HuH-7 (cell line): ENCODE results near the gene OR4F15.
"Not testable (repeated sequence)": the region's sequence is repeated elsewhere in the genome, so short reads cannot be mapped to it uniquely, and the experiment has no call there.

Source experiments
- DNase-seq: peaks from one replicate; pipeline ENCODE4 v3.0.0; 2011; ENCODE audit warnings: low spot score

Gene OR4F15

GRCh38 chr15:101811902-101812301 lies at the start of gene OR4F15:
Gene OR4F15, plus strand, starts transcription at chr15:101812202. Its CDS starts 5,985 bp downstream, at chr15:101818187.
- DNase-seq, result no peak

GRCh38 chr15:101764669-101765339 lies 47.2 kb upstream of the OR4F15 start:
- DNase-seq, result not testable (repeated sequence)

- not testable (repeated sequence) for DNase-seq
Measured at GRCh38 chr15:101765340-101765671, 46.7 kb upstream of the OR4F15 start.

GRCh38 chr15:101765772-101766456 lies 46.1 kb upstream of the OR4F15 start:
- no peak for DNase-seq

GRCh38 chr15:101767083-101767640 lies 44.8 kb upstream of the OR4F15 start:
- DNase-seq, result not testable (repeated sequence)

GRCh38 chr15:101772921-101773320 lies 39.1 kb upstream of the OR4F15 start:
- DNase-seq, result no peak

- peak; percentile 32 for DNase-seq
Measured at GRCh38 chr15:101773496-101774100, 38.4 kb upstream of the OR4F15 start.

- no peak for DNase-seq
Measured at GRCh38 chr15:101775136-101775535, 36.9 kb upstream of the OR4F15 start.

- DNase-seq, result not testable (repeated sequence)
Measured at GRCh38 chr15:101778576-101778975, 33.4 kb upstream of the OR4F15 start.

- DNase-seq, result not testable (repeated sequence)
Measured at GRCh38 chr15:101780225-101780624, 31.8 kb upstream of the OR4F15 start.

- no peak for DNase-seq
Measured at GRCh38 chr15:101781928-101782327, 30.1 kb upstream of the OR4F15 start.

GRCh38 chr15:101784644-101785043 lies 27.4 kb upstream of the OR4F15 start:
- no peak for DNase-seq

GRCh38 chr15:101786422-101786821 lies 25.6 kb upstream of the OR4F15 start:
- DNase-seq, result not testable (repeated sequence)

GRCh38 chr15:101788001-101788400 lies 24.0 kb upstream of the OR4F15 start:
- not testable (repeated sequence) for DNase-seq

- DNase-seq, result not testable (repeated sequence)
Measured at GRCh38 chr15:101788503-101789269, 23.3 kb upstream of the OR4F15 start.

- DNase-seq, result not testable (repeated sequence)
Measured at GRCh38 chr15:101790748-101791147, 21.3 kb upstream of the OR4F15 start.

GRCh38 chr15:101793981-101794380 lies 18.0 kb upstream of the OR4F15 start:
- not testable (repeated sequence) for DNase-seq

GRCh38 chr15:101795455-101795854 lies 16.5 kb upstream of the OR4F15 start:
- DNase-seq, result no peak

GRCh38 chr15:101799665-101800064 lies 12.3 kb upstream of the OR4F15 start:
- DNase-seq, result no peak

GRCh38 chr15:101801048-101801447 lies 11.0 kb upstream of the OR4F15 start:
- no peak for DNase-seq

- DNase-seq, result no peak
Measured at GRCh38 chr15:101803209-101803608, 8.8 kb upstream of the OR4F15 start, which contains the start of gene OR4F6. Gene OR4F6, plus strand, starts transcription at chr15:101803509. Its CDS starts 2,211 bp downstream, at chr15:101805720.

GRCh38 chr15:101803676-101804075 lies 8.3 kb upstream of the OR4F15 start:
- no peak for DNase-seq
